HEK293T (cell line): Measurements from ENCODE around the gene PCDHB1.
"Not testable (repeated sequence)": the region's sequence is repeated elsewhere in the genome, so short reads cannot be mapped to it uniquely, and the experiment has no call there.

Experiments used
- CTCF ChIA-PET: fragments of 350-600 bp; formaldehyde crosslinking; extraction: SDS; loops from one replicate; lab custom pipeline; 2021; ENCODE audit warnings: antibody characterized with exemption, inconsistent platforms; lab: Yijun Ruan, JAX
- POLR2A ChIA-PET: fragments of 350-600 bp; formaldehyde crosslinking; extraction: SDS; loops from one replicate; lab custom pipeline; 2020; ENCODE audit warnings: antibody characterized with exemption, inconsistent platforms; lab: Yijun Ruan, JAX
- DNase-seq: peaks from one replicate; pipeline ENCODE4 v3.0.0; 2012; ENCODE audit warnings: mixed read lengths; ENCODE audit errors: extremely low spot score
- ARNT ChIP-seq: fragments of 450-650 bp; IDR thresholded peaks from 2 replicates; pipeline ENCODE4 v1.6.1; 2017; ENCODE audit warnings: mild to moderate bottlenecking
- BHLHE40 ChIP-seq: fragments of 450-650 bp; IDR thresholded peaks from 2 replicates; pipeline ENCODE4 v1.6.1; 2016; ENCODE audit warnings: mild to moderate bottlenecking, moderate library complexity, borderline replicate concordance
- CTBP1 ChIP-seq: fragments of 450-650 bp; IDR thresholded peaks from 2 replicates; pipeline ENCODE4 v1.6.1; 2016; ENCODE audit warnings: borderline replicate concordance
- ELF4 ChIP-seq: fragments of 450-650 bp; IDR thresholded peaks from 2 replicates; pipeline ENCODE4 v1.6.1; 2017; ENCODE audit warnings: antibody characterized with exemption
- FOXA1 ChIP-seq: fragments of 450-650 bp; IDR thresholded peaks from 2 replicates; pipeline ENCODE4 v1.6.1; 2016; ENCODE audit warnings: mild to moderate bottlenecking
- FOXK2 ChIP-seq: fragments of 450-650 bp; IDR thresholded peaks from 2 replicates; pipeline ENCODE4 v1.6.1; 2016; ENCODE audit warnings: mild to moderate bottlenecking
- FOXM1 ChIP-seq: fragments of 450-650 bp; IDR thresholded peaks from 2 replicates; pipeline ENCODE4 v1.6.1; 2017; ENCODE audit warnings: mild to moderate bottlenecking, borderline replicate concordance
- HDGF ChIP-seq: fragments of 450-650 bp; IDR thresholded peaks from 2 replicates; pipeline ENCODE4 v1.6.1; 2017; ENCODE audit warnings: antibody characterized with exemption, borderline replicate concordance
- L3MBTL2 ChIP-seq: fragments of 450-650 bp; conservative IDR thresholded peaks from 2 replicates; pipeline ENCODE4 v1.6.1; 2016; ENCODE audit warnings: mild to moderate bottlenecking
- LEF1 ChIP-seq: fragments of 450-650 bp; IDR thresholded peaks from 2 replicates; pipeline ENCODE4 v1.6.1; 2017; ENCODE audit warnings: mild to moderate bottlenecking, borderline replicate concordance
- NFRKB ChIP-seq: fragments of 450-650 bp; IDR thresholded peaks from 2 replicates; pipeline ENCODE4 v1.6.1; 2016; ENCODE audit warnings: mild to moderate bottlenecking, moderate library complexity
- PKNOX1 ChIP-seq: fragments of 450-650 bp; IDR thresholded peaks from 2 replicates; pipeline ENCODE4 v1.6.1; 2016
- SP1 ChIP-seq: fragments of 450-650 bp; IDR thresholded peaks from 2 replicates; pipeline ENCODE4 v1.6.1; 2017
- SUZ12 ChIP-seq: fragments of 450-650 bp; IDR thresholded peaks from 2 replicates; pipeline ENCODE4 v1.6.1; 2016; ENCODE audit warnings: mild to moderate bottlenecking
- TARDBP ChIP-seq: fragments of 450-650 bp; IDR thresholded peaks from 2 replicates; pipeline ENCODE4 v1.6.1; 2016
- ZNF384 ChIP-seq: fragments of 450-650 bp; IDR thresholded peaks from 2 replicates; pipeline ENCODE4 v1.6.1; 2016

PCDHB1 gene

DNA sequence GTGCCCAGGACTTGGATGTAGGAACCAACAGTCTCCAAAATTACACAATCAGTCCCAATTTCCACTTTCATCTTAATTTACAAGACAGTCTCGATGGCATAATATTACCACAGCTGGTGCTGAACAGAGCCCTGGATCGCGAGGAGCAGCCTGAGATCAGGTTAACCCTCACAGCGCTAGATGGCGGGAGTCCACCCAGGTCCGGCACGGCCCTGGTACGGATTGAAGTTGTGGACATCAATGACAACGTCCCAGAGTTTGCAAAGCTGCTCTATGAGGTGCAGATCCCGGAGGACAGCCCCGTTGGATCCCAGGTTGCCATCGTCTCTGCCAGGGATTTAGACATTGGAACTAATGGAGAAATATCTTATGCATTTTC is 44.1 kb downstream of the PCDHB1 start:
- ChIA-PET POLR2A (no interaction called here), CTCF (no interaction called here)
- TF ChIP-seq PKNOX1 (no peak), BHLHE40 (no peak), FOXM1 (no peak), CTBP1 (no peak), ZNF384 (no peak), L3MBTL2 (no peak), HDGF (no peak), TARDBP (no peak), FOXK2 (no peak), SP1 (no peak), ELF4 (no peak), LEF1 (no peak), FOXA1 (no peak)
- DNase-seq = no peak

- CTCF ChIA-PET, POLR2A ChIA-PET: not testable (repeated sequence)
Measured at GRCh38 chr5:141096181-141096580, 45.0 kb downstream of the PCDHB1 start.

GRCh38 chr5:141096586-141096985 is 45.4 kb downstream of the PCDHB1 start:
- POLR2A ChIA-PET, DNase-seq, CTCF ChIA-PET: not testable (repeated sequence)

More at GRCh38 chr5:141096181-141096580, 45.0 kb downstream of the PCDHB1 start:
- not testable (repeated sequence) for DNase-seq

- POLR2A ChIA-PET = no interaction called here
- TF ChIP-seq FOXK2 (no peak), LEF1 (no peak), HDGF (no peak), BHLHE40 (no peak), TARDBP (no peak), ELF4 (no peak), FOXM1 (no peak), CTBP1 (no peak), SP1 (no peak), L3MBTL2 (no peak), PKNOX1 (no peak), ARNT (no peak), FOXA1 (no peak), NFRKB (no peak), ZNF384 (no peak), SUZ12 (no peak)
- CTCF ChIA-PET = no interaction called here
- DNase-seq = peak; percentile 29
Measured at GRCh38 chr5:141100243-141100805, 49.1 kb downstream of the PCDHB1 start, which contains the start of gene PCDHB3. Gene PCDHB3, plus strand, starts transcription at chr5:141100473. Its CDS starts 177 bp downstream, at chr5:141100650.

DNA sequence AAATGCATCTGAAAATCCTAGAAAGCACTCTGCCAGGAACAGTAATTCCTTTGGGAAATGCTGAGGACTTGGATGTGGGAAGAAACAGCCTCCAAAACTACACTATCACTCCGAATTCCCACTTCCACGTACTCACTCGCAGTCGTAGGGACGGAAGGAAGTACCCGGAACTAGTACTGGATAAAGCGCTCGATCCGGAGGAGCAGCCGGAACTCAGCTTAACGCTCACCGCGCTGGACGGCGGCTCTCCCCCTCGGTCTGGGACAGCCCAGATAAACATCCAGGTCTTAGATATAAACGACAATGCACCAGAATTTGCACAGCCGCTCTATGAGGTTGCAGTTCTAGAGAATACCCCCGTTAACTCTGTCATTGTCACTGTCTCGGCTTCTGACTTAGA is 49.9 kb downstream of the PCDHB1 start:
- ChIA-PET POLR2A (no interaction called here), CTCF (interaction anchor here (0.6 kb wide), 1 partner anchor 241 kb away, joined by 4 read pairs; no protein-coding TSS in a partner anchor)
- TF ChIP-seq SP1 (no peak), TARDBP (no peak), NFRKB (no peak), PKNOX1 (no peak), ARNT (no peak), FOXK2 (no peak), SUZ12 (no peak), CTBP1 (no peak), FOXM1 (no peak), L3MBTL2 (no peak), BHLHE40 (no peak), ELF4 (no peak), HDGF (no peak), ZNF384 (no peak), LEF1 (no peak), FOXA1 (no peak)
- DNase-seq = no peak

DNA sequence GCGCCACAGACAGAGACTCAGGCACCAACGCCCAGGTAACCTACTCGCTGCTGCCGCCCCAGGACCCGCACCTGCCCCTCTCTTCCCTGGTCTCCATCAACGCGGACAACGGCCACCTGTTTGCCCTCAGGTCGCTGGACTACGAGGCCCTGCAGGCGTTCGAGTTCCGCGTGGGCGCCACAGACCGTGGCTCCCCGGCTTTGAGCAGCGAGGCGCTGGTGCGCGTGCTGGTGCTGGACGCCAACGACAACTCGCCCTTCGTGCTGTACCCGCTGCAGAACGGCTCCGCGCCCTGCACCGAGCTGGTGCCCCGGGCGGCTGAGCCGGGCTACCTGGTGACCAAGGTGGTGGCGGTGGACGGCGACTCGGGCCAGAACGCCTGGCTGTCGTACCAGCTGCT is 50.9 kb downstream of the PCDHB1 start:
- DNase-seq, POLR2A ChIA-PET, CTCF ChIA-PET: not testable (repeated sequence)

GRCh38 chr5:141102471-141102870 is 51.3 kb downstream of the PCDHB1 start:
- CTCF ChIA-PET, DNase-seq: not testable (repeated sequence)

DNA sequence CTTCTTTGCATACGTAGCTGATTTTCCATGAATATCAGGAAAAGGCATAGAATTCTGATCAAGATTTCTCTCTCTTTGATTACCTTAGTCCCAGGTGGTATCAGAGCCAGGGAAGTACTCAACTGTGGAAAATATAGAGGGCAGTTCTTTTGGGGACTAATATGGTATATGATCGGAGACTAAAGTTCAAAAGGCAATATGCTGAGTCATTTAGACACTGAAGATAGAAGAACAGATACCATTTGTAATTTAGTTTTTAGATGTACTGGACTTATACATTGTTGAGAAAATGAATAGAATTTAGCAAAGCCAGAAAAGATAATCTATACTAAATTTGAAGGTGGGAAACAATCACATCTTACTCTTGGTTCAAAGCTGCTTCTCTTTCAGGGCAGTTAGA is 54.2 kb downstream of the PCDHB1 start:
- DNase-seq = no peak
- TF ChIP-seq ARNT (no peak), FOXK2 (no peak), PKNOX1 (no peak), CTBP1 (no peak), FOXM1 (no peak), LEF1 (no peak), FOXA1 (no peak), SP1 (no peak), SUZ12 (no peak), BHLHE40 (no peak), NFRKB (no peak), ZNF384 (no peak), L3MBTL2 (no peak), HDGF (no peak), TARDBP (no peak)
- CTCF ChIA-PET = no interaction called here

More at GRCh38 chr5:141102471-141102870, 51.3 kb downstream of the PCDHB1 start:
- POLR2A ChIA-PET = not testable (repeated sequence)

More for the DNA sequence above, 54.2 kb downstream of the PCDHB1 start:
- POLR2A ChIA-PET = no interaction called here
